ENCODE results near the gene TNFRSF4. TPM values are rescaled to one million over a fixed set of nuclear protein-coding genes. Genes with fewer than 3 reads are reported as not detected.

The TNFRSF4 gene
- total and polyA plus RNA-seq, 2 of the 13 experiments (the other 11 are each of a cell fraction or from before 2014, with no cell fraction given), result not detected

GRCh38 chr1:1239614-1240347 lies 25.8 kb upstream of the TNFRSF4 start (continued):
- TF ChIP-seq PCBP2 (optimal IDR thresholded peaks at IDR 0.05; ENCODE audit: low read depth, low read length, poor library complexity, severe bottlenecking), result no peak
- TF ChIP-seq, protein P1, sequence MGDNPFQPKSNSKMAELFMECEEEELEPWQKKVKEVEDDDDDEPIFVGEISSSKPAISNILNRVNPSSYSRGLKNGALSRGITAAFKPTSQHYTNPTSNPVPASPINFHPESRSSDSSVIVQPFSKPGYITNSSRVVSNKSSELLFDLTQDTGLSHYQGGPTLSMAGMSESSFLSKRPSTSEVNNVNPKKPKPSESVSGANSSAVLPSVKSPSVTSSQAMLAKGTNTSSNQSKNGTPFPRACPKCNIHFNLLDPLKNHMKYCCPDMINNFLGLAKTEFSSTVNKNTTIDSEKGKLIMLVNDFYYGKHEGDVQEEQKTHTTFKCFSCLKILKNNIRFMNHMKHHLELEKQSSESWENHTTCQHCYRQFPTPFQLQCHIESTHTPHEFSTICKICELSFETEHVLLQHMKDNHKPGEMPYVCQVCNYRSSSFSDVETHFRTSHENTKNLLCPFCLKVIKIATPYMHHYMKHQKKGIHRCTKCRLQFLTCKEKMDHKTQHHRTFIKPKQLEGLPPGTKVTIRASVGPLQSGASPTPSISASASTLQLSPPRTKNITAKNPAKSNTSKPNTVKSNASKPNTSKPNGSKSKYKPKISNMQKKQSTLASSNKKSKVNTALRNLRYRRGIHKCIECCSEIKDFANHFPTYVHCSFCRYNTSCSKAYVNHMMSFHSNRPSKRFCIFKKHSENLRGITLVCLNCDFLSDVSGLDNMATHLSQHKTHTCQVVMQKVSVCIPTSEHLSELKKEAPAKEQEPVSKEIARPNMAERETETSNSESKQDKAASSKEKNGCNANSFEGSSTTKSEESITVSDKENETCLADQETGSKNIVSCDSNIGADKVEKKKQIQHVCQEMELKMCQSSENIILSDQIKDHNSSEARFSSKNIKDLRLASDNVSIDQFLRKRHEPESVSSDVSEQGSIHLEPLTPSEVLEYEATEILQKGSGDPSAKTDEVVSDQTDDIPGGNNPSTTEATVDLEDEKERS (CRISPR knock-in tag; IDR thresholded peaks at IDR 0.05), result peak; percentile 46; the same call in 1 of the 2 replicates
- TF ChIP-seq ZNF850 (CRISPR knock-in tag; conservative IDR thresholded peaks at IDR 0.05), result 0 out of 2 replicates have a peak, but pooled peaks have one; percentile 38
- TF ChIP-seq ZNF18 (CRISPR knock-in tag; IDR thresholded peaks at IDR 0.05; ENCODE audit: insufficient replicate concordance), result no peak
- no peak for TF ChIP-seq HDAC2 (CRISPR knock-in tag; IDR thresholded peaks at IDR 0.05)
- no peak for TF ChIP-seq GATA4 (IDR thresholded peaks at IDR 0.05; ENCODE audit: borderline replicate concordance, low read depth)
- no peak for TF ChIP-seq ZSCAN5A (CRISPR knock-in tag; IDR thresholded peaks at IDR 0.05; ENCODE audit: borderline replicate concordance)
- no peak for TF ChIP-seq SMAD9 (CRISPR knock-in tag; IDR thresholded peaks at IDR 0.05)
- TF ChIP-seq SNRNP70 (IDR thresholded peaks at IDR 0.05; ENCODE audit: low read depth, low read length), result no peak
- no peak for TF ChIP-seq TEAD2 (CRISPR knock-in tag; IDR thresholded peaks at IDR 0.05)
- TF ChIP-seq CHCHD3 (CRISPR knock-in tag; IDR thresholded peaks at IDR 0.05), result peak; percentile 48; the same call in 1 of the 2 replicates
- no peak; the same call in 1 of the 2 replicates for TF ChIP-seq ZFY (CRISPR knock-in tag; IDR thresholded peaks at IDR 0.05)
- no peak for TF ChIP-seq ZNF350 (CRISPR knock-in tag; IDR thresholded peaks at IDR 0.05; ENCODE audit: borderline replicate concordance, low read depth)
- TF ChIP-seq SMC3 (IDR thresholded peaks at IDR 0.05; ENCODE audit: low read length), result no peak
- TF ChIP-seq, protein P2, sequence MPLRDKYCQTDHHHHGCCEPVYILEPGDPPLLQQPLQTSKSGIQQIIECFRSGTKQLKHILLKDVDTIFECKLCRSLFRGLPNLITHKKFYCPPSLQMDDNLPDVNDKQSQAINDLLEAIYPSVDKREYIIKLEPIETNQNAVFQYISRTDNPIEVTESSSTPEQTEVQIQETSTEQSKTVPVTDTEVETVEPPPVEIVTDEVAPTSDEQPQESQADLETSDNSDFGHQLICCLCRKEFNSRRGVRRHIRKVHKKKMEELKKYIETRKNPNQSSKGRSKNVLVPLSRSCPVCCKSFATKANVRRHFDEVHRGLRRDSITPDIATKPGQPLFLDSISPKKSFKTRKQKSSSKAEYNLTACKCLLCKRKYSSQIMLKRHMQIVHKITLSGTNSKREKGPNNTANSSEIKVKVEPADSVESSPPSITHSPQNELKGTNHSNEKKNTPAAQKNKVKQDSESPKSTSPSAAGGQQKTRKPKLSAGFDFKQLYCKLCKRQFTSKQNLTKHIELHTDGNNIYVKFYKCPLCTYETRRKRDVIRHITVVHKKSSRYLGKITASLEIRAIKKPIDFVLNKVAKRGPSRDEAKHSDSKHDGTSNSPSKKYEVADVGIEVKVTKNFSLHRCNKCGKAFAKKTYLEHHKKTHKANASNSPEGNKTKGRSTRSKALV (CRISPR knock-in tag; IDR thresholded peaks at IDR 0.05), result peak; percentile 61; the same call in 1 of the 2 replicates
- TF ChIP-seq SP4 (CRISPR knock-in tag; IDR thresholded peaks at IDR 0.05), result peak; percentile 25; the same call in 1 of the 2 replicates
- TF ChIP-seq, protein P3, sequence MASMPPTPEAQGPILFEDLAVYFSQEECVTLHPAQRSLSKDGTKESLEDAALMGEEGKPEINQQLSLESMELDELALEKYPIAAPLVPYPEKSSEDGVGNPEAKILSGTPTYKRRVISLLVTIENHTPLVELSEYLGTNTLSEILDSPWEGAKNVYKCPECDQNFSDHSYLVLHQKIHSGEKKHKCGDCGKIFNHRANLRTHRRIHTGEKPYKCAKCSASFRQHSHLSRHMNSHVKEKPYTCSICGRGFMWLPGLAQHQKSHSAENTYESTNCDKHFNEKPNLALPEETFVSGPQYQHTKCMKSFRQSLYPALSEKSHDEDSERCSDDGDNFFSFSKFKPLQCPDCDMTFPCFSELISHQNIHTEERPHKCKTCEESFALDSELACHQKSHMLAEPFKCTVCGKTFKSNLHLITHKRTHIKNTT (CRISPR knock-in tag; IDR thresholded peaks at IDR 0.05), result no peak
- 0 out of 2 replicates have a peak, but pooled peaks have one; percentile 44 for TF ChIP-seq ZNF329 (CRISPR knock-in tag; IDR thresholded peaks at IDR 0.05; ENCODE audit: low read depth)
- TF ChIP-seq SIN3B (IDR thresholded peaks at IDR 0.05; ENCODE audit: low read length), result no peak
- no peak for TF ChIP-seq FOSL2 (CRISPR knock-in tag; IDR thresholded peaks at IDR 0.05)
- TF ChIP-seq ZKSCAN1 (IDR thresholded peaks at IDR 0.05; ENCODE audit: low read length), result no peak
